ENCODE measurements around the gene NAT16.

Gene NAT16

DNA sequence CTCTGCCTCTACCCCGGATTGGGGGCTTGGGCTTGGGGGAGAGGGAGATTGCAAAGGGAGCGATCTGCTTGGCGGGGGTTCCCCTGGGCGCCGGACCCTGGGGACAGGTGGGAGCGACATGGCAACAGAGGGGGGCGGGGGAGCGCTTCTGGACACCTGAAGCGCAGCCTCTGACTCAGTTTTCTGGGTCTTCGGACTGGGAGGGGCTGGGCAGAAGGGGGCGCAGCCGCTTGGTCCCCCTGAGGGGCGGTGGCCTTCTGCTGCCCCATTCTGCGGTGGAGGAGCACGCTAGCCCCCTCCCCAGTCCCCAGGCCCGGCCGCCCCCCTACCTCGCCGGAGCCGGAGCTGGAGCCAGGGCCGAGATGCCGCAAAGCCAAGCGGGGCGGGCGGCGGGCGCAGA lies 380 bp downstream of the NAT16 start:
- Mint-ChIP-seq H3K9me3 (peaks cover 10% of the 10 kb centered on the region), H3K27me3 (ENCODE audit: low read depth, poor library complexity) (peaks cover 88% of the 10 kb centered on the region), H3K4me1 (peaks cover 21% of the 10 kb centered on the region), H3K27ac (no peak overlapping the region), H3K4me3 (peak overlapping the region; percentile 75), H3K36me3 (ENCODE audit: low read depth) (no peaks in the 10 kb centered on the region)
- DNase-seq: no peak
- TF ChIP-seq, protein P1, sequence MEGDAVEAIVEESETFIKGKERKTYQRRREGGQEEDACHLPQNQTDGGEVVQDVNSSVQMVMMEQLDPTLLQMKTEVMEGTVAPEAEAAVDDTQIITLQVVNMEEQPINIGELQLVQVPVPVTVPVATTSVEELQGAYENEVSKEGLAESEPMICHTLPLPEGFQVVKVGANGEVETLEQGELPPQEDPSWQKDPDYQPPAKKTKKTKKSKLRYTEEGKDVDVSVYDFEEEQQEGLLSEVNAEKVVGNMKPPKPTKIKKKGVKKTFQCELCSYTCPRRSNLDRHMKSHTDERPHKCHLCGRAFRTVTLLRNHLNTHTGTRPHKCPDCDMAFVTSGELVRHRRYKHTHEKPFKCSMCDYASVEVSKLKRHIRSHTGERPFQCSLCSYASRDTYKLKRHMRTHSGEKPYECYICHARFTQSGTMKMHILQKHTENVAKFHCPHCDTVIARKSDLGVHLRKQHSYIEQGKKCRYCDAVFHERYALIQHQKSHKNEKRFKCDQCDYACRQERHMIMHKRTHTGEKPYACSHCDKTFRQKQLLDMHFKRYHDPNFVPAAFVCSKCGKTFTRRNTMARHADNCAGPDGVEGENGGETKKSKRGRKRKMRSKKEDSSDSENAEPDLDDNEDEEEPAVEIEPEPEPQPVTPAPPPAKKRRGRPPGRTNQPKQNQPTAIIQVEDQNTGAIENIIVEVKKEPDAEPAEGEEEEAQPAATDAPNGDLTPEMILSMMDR (IDR thresholded peaks at IDR 0.05): no peak

DNA sequence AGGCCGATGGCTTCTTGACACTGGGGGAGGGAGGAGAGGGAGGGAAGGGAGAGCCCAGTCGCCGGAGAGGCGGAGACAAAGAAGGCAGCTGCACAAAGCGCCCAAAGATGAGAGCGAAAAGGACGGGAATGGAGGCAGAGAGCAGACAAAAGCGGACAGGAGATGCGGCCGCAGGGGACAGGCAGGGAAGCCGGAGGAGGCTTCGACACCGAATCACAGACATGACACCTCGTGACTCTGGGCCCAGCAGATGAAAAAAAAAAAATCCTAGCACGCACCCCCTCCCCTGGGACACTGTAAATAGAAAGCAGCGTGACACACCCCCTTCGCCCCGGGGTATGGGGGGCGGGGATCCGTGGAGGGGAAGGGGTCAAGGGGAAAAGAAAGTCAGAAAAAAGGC lies 976 bp downstream of the NAT16 start:
- Mint-ChIP-seq H3K4me1 (peaks cover 23% of the 10 kb centered on the region), H3K36me3 (ENCODE audit: low read depth) (no peaks in the 10 kb centered on the region), H3K27me3 (ENCODE audit: low read depth, poor library complexity) (peaks cover 90% of the 10 kb centered on the region), H3K27ac (no peak overlapping the region), H3K9me3 (peaks cover 10% of the 10 kb centered on the region), H3K4me3 (peak overlapping the region; percentile 75)
- TF ChIP-seq, protein P1 (IDR thresholded peaks at IDR 0.05): no peak
- no peak for DNase-seq

DNA sequence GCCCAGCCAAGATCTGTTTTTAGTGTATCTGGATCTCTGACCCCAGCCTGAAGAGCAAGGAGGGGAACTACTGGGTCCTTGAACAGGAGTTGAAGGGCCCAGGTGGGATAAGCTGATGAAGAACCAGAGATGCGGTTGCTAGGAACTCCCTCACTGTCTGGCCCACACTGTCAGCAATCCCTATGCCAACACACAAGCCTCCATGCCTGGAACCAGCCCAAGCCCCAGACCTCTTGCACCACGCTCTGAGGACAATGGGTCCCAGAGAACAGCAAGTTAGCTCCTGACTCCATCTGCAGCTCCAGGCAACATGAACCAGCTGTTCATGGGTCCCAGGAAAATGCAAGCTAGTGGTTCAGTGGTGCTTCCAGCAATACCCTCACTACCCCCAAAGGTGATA lies 2.4 kb downstream of the NAT16 start:
- TF ChIP-seq, protein P1 (IDR thresholded peaks at IDR 0.05): no peak
- DNase-seq: no peak
- Mint-ChIP-seq H3K9me3 (peaks cover 8% of the 10 kb centered on the region), H3K4me1 (peaks cover 28% of the 10 kb centered on the region), H3K4me3 (no peak overlapping the region), H3K27ac (no peak overlapping the region), H3K27me3 (ENCODE audit: low read depth, poor library complexity) (peaks cover 100% of the 10 kb centered on the region), H3K36me3 (ENCODE audit: low read depth) (no peaks in the 10 kb centered on the region)

DNA sequence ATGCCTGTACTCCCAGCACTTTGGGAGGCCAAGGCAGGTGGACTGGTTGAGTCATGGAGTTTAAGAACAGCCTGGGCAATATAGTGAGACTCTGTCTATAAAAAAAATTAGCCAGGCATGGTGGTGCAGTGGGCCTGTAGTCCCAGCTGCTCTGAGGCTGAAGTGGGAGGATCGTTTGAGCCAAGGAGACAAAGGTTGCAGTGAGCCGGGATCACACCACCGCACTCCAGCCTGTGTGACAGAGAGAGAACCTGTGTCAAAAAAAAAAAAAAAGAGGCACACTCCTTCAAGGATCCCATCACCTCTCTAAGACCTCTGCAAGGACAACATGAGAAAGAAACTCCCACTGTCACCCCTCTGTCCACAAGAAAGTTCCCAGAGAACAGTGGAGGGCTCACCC lies 4.4 kb downstream of the NAT16 start:
- no peak for DNase-seq
- no peak overlapping the region for H3K4me3 Mint-ChIP-seq
- TF ChIP-seq, protein P1 (IDR thresholded peaks at IDR 0.05): no peak
- no peaks in the 10 kb centered on the region for H3K36me3 Mint-ChIP-seq (ENCODE audit: low read depth)
- H3K9me3 Mint-ChIP-seq: peaks cover 2% of the 10 kb centered on the region
- H3K27me3 Mint-ChIP-seq (ENCODE audit: low read depth, poor library complexity): peaks cover 100% of the 10 kb centered on the region
- no peak overlapping the region for H3K27ac Mint-ChIP-seq
- H3K4me1 Mint-ChIP-seq: peaks cover 34% of the 10 kb centered on the region

DNA sequence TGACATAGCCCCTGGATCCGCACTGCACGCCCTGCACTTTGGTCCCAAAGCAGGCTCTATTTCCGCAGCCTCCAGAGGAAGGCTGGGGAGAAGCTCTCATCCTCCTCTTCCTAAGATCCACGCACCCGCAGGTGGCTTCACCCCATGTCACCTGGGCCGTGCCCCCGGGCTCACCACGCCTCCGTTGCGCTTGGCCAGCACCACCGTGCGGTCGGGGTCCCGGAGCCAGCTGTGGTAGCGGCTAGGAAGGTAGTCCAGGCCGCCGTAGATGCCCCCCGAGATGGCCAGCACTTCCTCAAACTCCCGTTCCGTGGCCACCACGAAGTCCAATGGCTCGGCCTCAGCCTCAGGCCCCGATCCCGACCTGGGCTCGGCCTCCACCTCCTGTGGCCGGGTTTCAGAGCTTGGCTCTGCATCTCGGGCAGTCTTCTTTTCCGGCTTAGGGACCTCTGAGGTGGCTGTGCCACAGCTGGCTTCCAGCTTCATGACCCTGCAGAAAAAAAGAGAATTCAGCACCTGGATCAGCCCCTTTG lies 5.7 kb downstream of the NAT16 start:
- Mint-ChIP-seq H3K9me3 (no peaks in the 10 kb centered on the region), H3K27ac (no peak overlapping the region), H3K4me1 (peaks cover 40% of the 10 kb centered on the region), H3K27me3 (ENCODE audit: low read depth, poor library complexity) (peaks cover 100% of the 10 kb centered on the region), H3K36me3 (ENCODE audit: low read depth) (no peaks in the 10 kb centered on the region), H3K4me3 (no peak overlapping the region)
- DNase-seq: no peak
- TF ChIP-seq, protein P1 (IDR thresholded peaks at IDR 0.05): no peak

DNA sequence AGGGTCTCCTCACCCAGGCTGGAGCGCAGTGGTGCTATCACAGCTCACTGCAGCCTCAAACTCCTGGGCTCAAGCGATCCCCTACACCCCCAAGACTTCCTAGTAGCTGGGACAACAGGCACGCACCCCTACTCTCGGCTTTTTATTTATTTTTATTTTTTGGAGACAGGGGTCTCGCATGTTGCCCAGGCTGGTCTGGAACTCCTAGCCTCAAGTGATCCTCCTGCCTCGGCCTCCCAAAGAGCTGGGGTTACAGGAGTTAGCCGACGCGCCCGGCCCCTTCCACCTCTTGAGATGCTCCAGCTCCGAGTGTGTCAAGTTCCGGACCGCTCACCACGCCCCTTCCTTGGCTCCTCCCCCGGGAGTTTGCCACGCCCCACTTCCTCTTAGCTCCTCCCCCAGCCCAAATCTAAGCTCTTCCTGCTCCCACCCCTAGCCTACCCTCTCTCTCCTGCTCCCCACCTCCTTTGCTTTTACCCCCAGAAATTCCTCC lies 6.3 kb downstream of the NAT16 start:
- Mint-ChIP-seq H3K9me3 (no peaks in the 10 kb centered on the region), H3K4me1 (peaks cover 40% of the 10 kb centered on the region), H3K27me3 (ENCODE audit: low read depth, poor library complexity) (peaks cover 100% of the 10 kb centered on the region), H3K4me3 (no peak overlapping the region), H3K36me3 (ENCODE audit: low read depth) (no peaks in the 10 kb centered on the region), H3K27ac (no peak overlapping the region)
- peak; percentile 66 for DNase-seq
- TF ChIP-seq, protein P1 (IDR thresholded peaks at IDR 0.05): no peak
